Measurements from ENCODE around the gene RASEF.

The RASEF gene

DNA sequence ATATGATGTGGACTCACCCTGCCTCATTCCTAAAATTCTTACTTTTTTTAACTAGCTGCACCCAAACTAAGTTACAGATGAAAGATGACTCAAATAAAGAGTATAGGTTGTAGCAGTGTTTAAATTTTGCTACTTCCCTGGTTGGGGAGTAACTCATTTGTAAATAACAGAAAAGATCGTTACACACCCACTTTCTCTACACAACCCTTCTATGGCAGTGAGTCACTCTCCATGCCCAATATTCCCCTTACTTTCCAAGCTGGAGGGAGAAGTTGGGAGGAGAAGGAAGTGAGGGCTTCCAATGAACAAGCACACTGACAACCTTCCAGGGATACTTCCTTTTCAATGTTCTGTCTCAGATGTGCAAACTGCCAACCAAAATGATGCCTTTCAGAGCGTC is 1.9 kb downstream of the RASEF start:
- TF ChIP-seq, protein P1, sequence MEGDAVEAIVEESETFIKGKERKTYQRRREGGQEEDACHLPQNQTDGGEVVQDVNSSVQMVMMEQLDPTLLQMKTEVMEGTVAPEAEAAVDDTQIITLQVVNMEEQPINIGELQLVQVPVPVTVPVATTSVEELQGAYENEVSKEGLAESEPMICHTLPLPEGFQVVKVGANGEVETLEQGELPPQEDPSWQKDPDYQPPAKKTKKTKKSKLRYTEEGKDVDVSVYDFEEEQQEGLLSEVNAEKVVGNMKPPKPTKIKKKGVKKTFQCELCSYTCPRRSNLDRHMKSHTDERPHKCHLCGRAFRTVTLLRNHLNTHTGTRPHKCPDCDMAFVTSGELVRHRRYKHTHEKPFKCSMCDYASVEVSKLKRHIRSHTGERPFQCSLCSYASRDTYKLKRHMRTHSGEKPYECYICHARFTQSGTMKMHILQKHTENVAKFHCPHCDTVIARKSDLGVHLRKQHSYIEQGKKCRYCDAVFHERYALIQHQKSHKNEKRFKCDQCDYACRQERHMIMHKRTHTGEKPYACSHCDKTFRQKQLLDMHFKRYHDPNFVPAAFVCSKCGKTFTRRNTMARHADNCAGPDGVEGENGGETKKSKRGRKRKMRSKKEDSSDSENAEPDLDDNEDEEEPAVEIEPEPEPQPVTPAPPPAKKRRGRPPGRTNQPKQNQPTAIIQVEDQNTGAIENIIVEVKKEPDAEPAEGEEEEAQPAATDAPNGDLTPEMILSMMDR (IDR thresholded peaks at IDR 0.05), result no peak
- Mint-ChIP-seq H3K27ac (no peak overlapping the region), H3K4me3 (peak overlapping the region; percentile 84), H3K27me3 (ENCODE audit: low read depth, poor library complexity) (peaks cover 74% of the 10 kb centered on the region), H3K9me3 (peaks cover 8% of the 10 kb centered on the region), H3K36me3 (ENCODE audit: low read depth) (no peaks in the 10 kb centered on the region), H3K4me1 (peaks cover 14% of the 10 kb centered on the region)
- no peak for DNase-seq

DNA sequence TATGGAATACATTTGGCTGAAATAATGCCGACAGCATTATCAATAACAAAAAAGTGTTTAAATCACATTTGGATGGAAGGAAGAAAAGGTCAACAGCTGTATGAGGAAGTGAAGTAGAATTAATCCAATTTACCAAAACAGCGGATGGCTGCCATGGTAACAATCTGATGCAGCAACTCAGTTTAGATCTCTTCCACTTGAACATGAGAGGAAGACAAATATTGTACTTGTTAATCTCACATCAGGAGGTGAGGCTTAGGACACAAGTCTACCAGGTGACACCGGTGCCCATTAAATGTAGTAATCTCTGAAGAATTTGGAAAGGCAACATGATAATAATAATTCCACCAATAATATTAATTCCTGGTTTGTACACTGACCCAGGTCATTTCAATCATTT is 2.4 kb downstream of the RASEF start:
- no peak overlapping the region for H3K4me3 Mint-ChIP-seq
- peaks cover 1% of the 10 kb centered on the region for H3K36me3 Mint-ChIP-seq (ENCODE audit: low read depth)
- no peak for DNase-seq
- peaks cover 11% of the 10 kb centered on the region for H3K9me3 Mint-ChIP-seq
- peaks cover 13% of the 10 kb centered on the region for H3K4me1 Mint-ChIP-seq
- TF ChIP-seq, protein P1 (IDR thresholded peaks at IDR 0.05), result no peak
- H3K27me3 Mint-ChIP-seq (ENCODE audit: low read depth, poor library complexity), result peaks cover 70% of the 10 kb centered on the region
- H3K27ac Mint-ChIP-seq, result no peak overlapping the region

DNA sequence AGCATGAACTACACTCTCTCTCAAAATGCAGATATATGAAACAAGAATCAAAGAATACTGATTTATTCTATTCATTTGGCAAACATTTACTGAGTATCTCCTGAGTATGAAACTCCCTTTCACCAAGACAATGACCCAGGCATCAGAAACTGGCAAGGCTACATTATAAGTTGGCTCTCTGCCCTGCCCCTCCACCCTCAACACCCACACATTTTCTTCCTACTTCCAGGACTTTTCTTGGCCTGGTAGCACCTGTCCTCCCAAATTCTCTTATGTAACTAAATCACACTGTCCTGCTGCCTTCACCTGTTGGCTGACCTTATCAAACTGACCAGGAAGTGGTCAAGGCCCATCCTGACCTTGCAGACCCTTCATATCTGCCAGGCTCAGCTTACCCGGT is 3.5 kb downstream of the RASEF start:
- H3K4me1 Mint-ChIP-seq, result peaks cover 17% of the 10 kb centered on the region
- no peak overlapping the region for H3K27ac Mint-ChIP-seq
- H3K27me3 Mint-ChIP-seq (ENCODE audit: low read depth, poor library complexity), result peaks cover 58% of the 10 kb centered on the region

DNA sequence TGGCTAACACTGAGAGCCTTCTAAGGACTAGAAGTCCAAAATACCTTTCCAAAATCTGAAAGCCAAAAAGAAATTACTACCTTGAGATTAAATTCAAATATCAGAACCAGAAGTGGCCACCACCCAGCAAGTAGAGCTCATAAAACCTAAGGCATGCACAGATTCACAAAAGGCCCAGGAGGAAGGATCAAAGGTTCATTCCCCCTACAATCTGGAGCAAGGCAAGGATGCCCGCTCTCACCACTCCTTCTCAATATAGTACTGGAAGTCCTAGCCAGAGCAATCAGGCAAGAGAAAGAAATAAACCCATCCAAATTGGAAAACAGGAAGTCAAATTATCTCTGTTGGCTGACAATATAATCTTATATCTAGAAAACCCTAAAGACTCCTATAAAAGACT is 6.0 kb downstream of the RASEF start:
- H3K4me1 Mint-ChIP-seq, result peaks cover 13% of the 10 kb centered on the region
- H3K9me3 Mint-ChIP-seq, result peaks cover 11% of the 10 kb centered on the region
- no peak overlapping the region for H3K27ac Mint-ChIP-seq
- H3K4me3 Mint-ChIP-seq, result no peak overlapping the region
- TF ChIP-seq, protein P1 (IDR thresholded peaks at IDR 0.05), result no peak
- peaks cover 34% of the 10 kb centered on the region for H3K27me3 Mint-ChIP-seq (ENCODE audit: low read depth, poor library complexity)
- H3K36me3 Mint-ChIP-seq (ENCODE audit: low read depth), result peaks cover 5% of the 10 kb centered on the region
- no peak for DNase-seq

More for the DNA sequence above, 3.5 kb downstream of the RASEF start:
- TF ChIP-seq, protein P1 (IDR thresholded peaks at IDR 0.05), result no peak
- H3K4me3 Mint-ChIP-seq, result no peak overlapping the region
- peaks cover 5% of the 10 kb centered on the region for H3K36me3 Mint-ChIP-seq (ENCODE audit: low read depth)
- DNase-seq, result no peak
- H3K9me3 Mint-ChIP-seq, result peaks cover 11% of the 10 kb centered on the region

DNA sequence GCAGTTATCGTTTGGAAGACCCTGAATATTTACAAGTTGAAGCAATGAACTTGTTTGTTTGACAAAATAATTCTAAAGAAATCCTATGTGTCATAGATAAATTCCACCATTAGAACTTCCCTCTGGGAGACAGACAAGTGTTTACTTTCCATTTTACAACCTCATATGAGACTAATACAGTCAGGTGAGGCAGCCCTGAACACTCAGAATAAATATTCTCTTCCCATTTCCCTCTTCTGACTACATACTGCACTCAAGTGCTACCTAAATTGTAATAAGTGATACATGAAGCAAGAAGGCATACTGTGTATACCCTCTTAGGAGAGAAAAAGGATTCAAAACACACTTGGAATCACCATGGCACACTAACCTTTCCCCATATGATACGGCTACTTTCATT is 6.8 kb downstream of the RASEF start:
- peaks cover 6% of the 10 kb centered on the region for H3K4me1 Mint-ChIP-seq
- peaks cover 5% of the 10 kb centered on the region for H3K36me3 Mint-ChIP-seq (ENCODE audit: low read depth)
- H3K27ac Mint-ChIP-seq, result no peak overlapping the region
- DNase-seq, result no peak
- no peak overlapping the region for H3K4me3 Mint-ChIP-seq
- TF ChIP-seq, protein P1 (IDR thresholded peaks at IDR 0.05), result no peak
- peaks cover 11% of the 10 kb centered on the region for H3K9me3 Mint-ChIP-seq
- H3K27me3 Mint-ChIP-seq (ENCODE audit: low read depth, poor library complexity), result peaks cover 26% of the 10 kb centered on the region

All from nephron progenitor cell (in vitro differentiated cells).